ENCODE measurements around the gene SPTBN2.

Gene SPTBN2

GRCh38 chr11:66704659-66705360 is 24.2 kb downstream of the SPTBN2 start:
- no peak for DNase-seq (ENCODE audit: low read depth in 1 of 2, low spot score in 1 of 2)

- no peak for DNase-seq (ENCODE audit: low read depth in 1 of 2, low spot score in 1 of 2)
These were observed 27.4 kb downstream of the SPTBN2 start for GRCh38 chr11:66701432-66702240.

- DNase-seq (ENCODE audit: low read depth in 1 of 2, low spot score in 1 of 2), result no peak
These were observed 28.3 kb downstream of the SPTBN2 start for GRCh38 chr11:66700742-66701141.

- no peak for DNase-seq (ENCODE audit: low read depth in 1 of 2, low spot score in 1 of 2)
These were observed 28.7 kb downstream of the SPTBN2 start for GRCh38 chr11:66700337-66700736.

GRCh38 chr11:66698491-66698890 is 30.5 kb downstream of the SPTBN2 start:
- DNase-seq (ENCODE audit: low read depth in 1 of 2, low spot score in 1 of 2), result no peak

- DNase-seq (ENCODE audit: low read depth in 1 of 2, low spot score in 1 of 2), result no peak
These were observed 31.0 kb downstream of the SPTBN2 start for GRCh38 chr11:66697988-66698387.

- DNase-seq (ENCODE audit: low read depth in 1 of 2, low spot score in 1 of 2), result no peak
These were observed 32.9 kb downstream of the SPTBN2 start for GRCh38 chr11:66696146-66696545.

- DNase-seq (ENCODE audit: low read depth in 1 of 2, low spot score in 1 of 2), result peak; percentile 69 to 73
These were observed 34.2 kb downstream of the SPTBN2 start for GRCh38 chr11:66694732-66695207.

- DNase-seq (ENCODE audit: low read depth in 1 of 2, low spot score in 1 of 2), result no peak
These were observed 35.0 kb downstream of the SPTBN2 start for GRCh38 chr11:66694056-66694410.

GRCh38 chr11:66693356-66694055 is 35.5 kb downstream of the SPTBN2 start:
- DNase-seq (ENCODE audit: low read depth in 1 of 2, low spot score in 1 of 2), result no peak

- DNase-seq (ENCODE audit: low read depth in 1 of 2, low spot score in 1 of 2), result no peak
These were observed 36.1 kb downstream of the SPTBN2 start for GRCh38 chr11:66692871-66693331.

GRCh38 chr11:66692446-66692845 is 36.6 kb downstream of the SPTBN2 start:
- DNase-seq (ENCODE audit: low read depth in 1 of 2, low spot score in 1 of 2), result no peak

GRCh38 chr11:66691311-66691980 is 37.6 kb downstream of the SPTBN2 start:
- DNase-seq (ENCODE audit: low read depth in 1 of 2, low spot score in 1 of 2), result no peak

GRCh38 chr11:66689661-66690590 is 39.1 kb downstream of the SPTBN2 start:
- DNase-seq (ENCODE audit: low read depth in 1 of 2, low spot score in 1 of 2), result no peak

- DNase-seq (ENCODE audit: low read depth in 1 of 2, low spot score in 1 of 2), result no peak
These were observed 40.2 kb downstream of the SPTBN2 start for GRCh38 chr11:66688561-66689534.

GRCh38 chr11:66687831-66688281 is 41.2 kb downstream of the SPTBN2 start:
- DNase-seq (ENCODE audit: low read depth in 1 of 2, low spot score in 1 of 2), result no peak

GRCh38 chr11:66686801-66687750 is 41.9 kb downstream of the SPTBN2 start:
- DNase-seq (ENCODE audit: low read depth in 1 of 2, low spot score in 1 of 2), result no peak
